ENCODE results near the gene LAMA5.
A peak's percentile ranks its signal among the peaks of the same experiment; 100 is the strongest.

Gene LAMA5

GRCh38 chr20:62297449-62298227 lies 69.5 kb downstream of the LAMA5 start:
- no peak for DNase-seq

- peak; percentile 75 for DNase-seq
Observed at GRCh38 chr20:62296724-62297448, 70.2 kb downstream of the LAMA5 start.

- no peak for DNase-seq
Observed at GRCh38 chr20:62294516-62294915, 72.6 kb downstream of the LAMA5 start.

- DNase-seq: no peak
Observed at GRCh38 chr20:62293946-62294345, 73.2 kb downstream of the LAMA5 start.

- DNase-seq: no peak
Observed at GRCh38 chr20:62293111-62293784, 73.9 kb downstream of the LAMA5 start.

GRCh38 chr20:62292108-62292507 lies 75.0 kb downstream of the LAMA5 start:
- DNase-seq: no peak

GRCh38 chr20:62291251-62292066 lies 75.7 kb downstream of the LAMA5 start:
- DNase-seq: no peak

- DNase-seq: no peak
Observed at GRCh38 chr20:62289898-62290297, 77.2 kb downstream of the LAMA5 start.

- DNase-seq: no peak
Observed at GRCh38 chr20:62289131-62289530, 78.0 kb downstream of the LAMA5 start.

GRCh38 chr20:62288535-62289105 lies 78.5 kb downstream of the LAMA5 start:
- DNase-seq: no peak

GRCh38 chr20:62287759-62288534 lies 79.2 kb downstream of the LAMA5 start:
- DNase-seq: no peak

- DNase-seq: no peak
Observed at GRCh38 chr20:62287129-62287528, 80.0 kb downstream of the LAMA5 start.

GRCh38 chr20:62286493-62287064 lies 80.5 kb downstream of the LAMA5 start:
- DNase-seq: no peak

GRCh38 chr20:62285722-62286121 lies 81.4 kb downstream of the LAMA5 start:
- no peak for DNase-seq

GRCh38 chr20:62285151-62285550 lies 82.0 kb downstream of the LAMA5 start:
- DNase-seq: no peak

GRCh38 chr20:62284448-62284847 lies 82.7 kb downstream of the LAMA5 start:
- DNase-seq: no peak

GRCh38 chr20:62282877-62283503 lies 84.1 kb downstream of the LAMA5 start:
- no peak for DNase-seq

- DNase-seq: no peak
Observed at GRCh38 chr20:62282103-62282502, 85.0 kb downstream of the LAMA5 start.

GRCh38 chr20:62281161-62281933 lies 85.8 kb downstream of the LAMA5 start:
- no peak for DNase-seq

- DNase-seq: no peak
Observed at GRCh38 chr20:62280303-62280702, 86.8 kb downstream of the LAMA5 start.

Measured in NCI-H526 treated with DMSO at 0.1 percent for 48 hours (cell line).